Pulmonary artery endothelial cell (primary cell): Measurements from ENCODE around the gene FGGY. TPM values are rescaled to one million over a fixed set of nuclear protein-coding genes. Genes with fewer than 3 reads are reported as not detected.
"Not testable (repeated sequence)": the region's sequence is repeated elsewhere in the genome, so short reads cannot be mapped to it uniquely, and the experiment has no call there.

ENCODE experiments used
- DNase-seq: peaks from one replicate; pipeline ENCODE4 v3.0.0-alpha.2; 2011; ENCODE audit warnings: low read depth, low spot score
- total RNA-seq: library from RNA; depleted of rRNA; stranded (reverse); fragments of >200 nt; gene quantifications from 2 replicates; pipeline ENCODE4 v1.2.3, GENCODE V29; 2014

Gene FGGY
- total RNA-seq, 1 donor from 2014 or later: 9.3 TPM

GRCh38 chr1:59718064-59718988, 421.4 kb downstream of the FGGY start:
- no peak for DNase-seq

GRCh38 chr1:59718989-59719360, 422.1 kb downstream of the FGGY start:
- DNase-seq: no peak

- no peak for DNase-seq
Observed at GRCh38 chr1:59720326-59721115, 423.6 kb downstream of the FGGY start.

- no peak for DNase-seq
Observed at GRCh38 chr1:59730302-59730701, 433.4 kb downstream of the FGGY start.

- DNase-seq: peak; percentile 64
Observed at GRCh38 chr1:59730759-59731478, 434.0 kb downstream of the FGGY start.

GRCh38 chr1:59731591-59731990, 434.7 kb downstream of the FGGY start:
- no peak for DNase-seq

GRCh38 chr1:59732214-59732955, 435.5 kb downstream of the FGGY start:
- no peak for DNase-seq

- no peak for DNase-seq
Observed at GRCh38 chr1:59733443-59734141, 436.7 kb downstream of the FGGY start.

- not testable (repeated sequence) for DNase-seq
Observed at GRCh38 chr1:59735927-59736326, 439.0 kb downstream of the FGGY start.

- no peak for DNase-seq
Observed at GRCh38 chr1:59736744-59737143, 439.9 kb downstream of the FGGY start.

GRCh38 chr1:59737638-59738037, 440.7 kb downstream of the FGGY start:
- DNase-seq: no peak

- no peak for DNase-seq
Observed at GRCh38 chr1:59738152-59738551, 441.3 kb downstream of the FGGY start.

- no peak for DNase-seq
Observed at GRCh38 chr1:59738591-59739015, 441.7 kb downstream of the FGGY start.

- DNase-seq: no peak
Observed at GRCh38 chr1:59739111-59739510, 442.2 kb downstream of the FGGY start.

- DNase-seq: no peak
Observed at GRCh38 chr1:59742526-59742925, 445.6 kb downstream of the FGGY start.

- DNase-seq: peak; percentile 69
Observed at GRCh38 chr1:59743324-59744091, 446.6 kb downstream of the FGGY start.

- no peak for DNase-seq
Observed at GRCh38 chr1:59747420-59748024, 450.6 kb downstream of the FGGY start.

GRCh38 chr1:59748123-59748522, 451.2 kb downstream of the FGGY start:
- no peak for DNase-seq

GRCh38 chr1:59750328-59751003, 453.6 kb downstream of the FGGY start:
- peak; percentile 88 for DNase-seq
